ENCODE results near the gene URM1. TPM values are rescaled to one million over a fixed set of nuclear protein-coding genes. Genes with fewer than 3 reads are reported as not detected.

The URM1 gene
- total RNA-seq, 4 donors from 2014 or later, result 30.2 to 37.6 (median 34.0) TPM

GRCh38 chr9:128372784-128373183 is 1.6 kb downstream of the URM1 start:
- Histone ChIP-seq H3K4me1 (peaks cover 34% of the 10 kb centered on the region), H3K4me3 (no peak overlapping the region), H3K27me3 (no peaks in the 10 kb centered on the region), H3K9me3 (no peaks in the 10 kb centered on the region), H3K27ac (peak overlapping the region; percentile 18), H3K36me3 (peaks cover 23% of the 10 kb centered on the region)
- no peak for DNase-seq (ENCODE audit: low spot score in 2 of 2)
- 54% methylated on average over 1 of the region's 1 CpG for WGBS
- TF ChIP-seq POLR2A (IDR thresholded peaks at IDR 0.05) (no peak), EP300 (IDR thresholded peaks at IDR 0.05) (no peak), CTCF (IDR thresholded peaks at IDR 0.05) (no peak), POLR2AphosphoS5 (IDR thresholded peaks at IDR 0.05) (no peak)

- H3K27ac ChIP-seq, result no peak overlapping the region
- H3K4me1 ChIP-seq, result peaks cover 34% of the 10 kb centered on the region
- 78% methylated on average over 9 of the region's 9 CpGs for WGBS
- H3K27me3 ChIP-seq, result no peaks in the 10 kb centered on the region
- no peak for TF ChIP-seq CTCF (IDR thresholded peaks at IDR 0.05)
- TF ChIP-seq EP300 (IDR thresholded peaks at IDR 0.05), result no peak
- TF ChIP-seq POLR2A (IDR thresholded peaks at IDR 0.05), result no peak
- TF ChIP-seq POLR2AphosphoS5 (IDR thresholded peaks at IDR 0.05), result no peak
- peaks cover 36% of the 10 kb centered on the region for H3K36me3 ChIP-seq
- H3K9me3 ChIP-seq, result no peaks in the 10 kb centered on the region
- H3K4me3 ChIP-seq, result no peak overlapping the region
- DNase-seq (ENCODE audit: low spot score in 2 of 2), result no peak
These were observed 3.1 kb downstream of the URM1 start for GRCh38 chr9:128374221-128374675.

- Histone ChIP-seq H3K4me1 (peaks cover 26% of the 10 kb centered on the region), H3K27me3 (no peaks in the 10 kb centered on the region), H3K36me3 (peaks cover 41% of the 10 kb centered on the region), H3K9me3 (no peaks in the 10 kb centered on the region), H3K4me3 (no peak overlapping the region), H3K27ac (no peak overlapping the region)
- no peak for DNase-seq (ENCODE audit: low spot score in 2 of 2)
- 58% methylated on average over 5 of the region's 5 CpGs for WGBS
- no peak for TF ChIP-seq POLR2AphosphoS5 (IDR thresholded peaks at IDR 0.05)
- no peak for TF ChIP-seq POLR2A (IDR thresholded peaks at IDR 0.05)
- TF ChIP-seq EP300 (IDR thresholded peaks at IDR 0.05), result no peak
- no peak for TF ChIP-seq CTCF (IDR thresholded peaks at IDR 0.05)
These were observed 4.7 kb downstream of the URM1 start for GRCh38 chr9:128375865-128376264.

GRCh38 chr9:128382261-128382660 is 11.1 kb downstream of the URM1 start:
- H3K27ac ChIP-seq, result no peak overlapping the region
- 64% methylated on average over 4 of the region's 6 CpGs for WGBS

More at GRCh38 chr9:128382261-128382660, 11.1 kb downstream of the URM1 start:
- H3K9me3 ChIP-seq, result no peaks in the 10 kb centered on the region
- H3K4me3 ChIP-seq, result no peak overlapping the region
- peaks cover 56% of the 10 kb centered on the region for H3K36me3 ChIP-seq
- no peaks in the 10 kb centered on the region for H3K27me3 ChIP-seq
- no peaks in the 10 kb centered on the region for H3K4me1 ChIP-seq
- no peak for TF ChIP-seq POLR2A (IDR thresholded peaks at IDR 0.05)
- no peak for TF ChIP-seq CTCF (IDR thresholded peaks at IDR 0.05)
- no peak for TF ChIP-seq POLR2AphosphoS5 (IDR thresholded peaks at IDR 0.05)
- TF ChIP-seq EP300 (IDR thresholded peaks at IDR 0.05), result no peak
- no peak for DNase-seq (ENCODE audit: low spot score in 2 of 2)
